Measurements from ENCODE around the gene MMP24.
"Not testable (repeated sequence)": the region's sequence is repeated elsewhere in the genome, so short reads cannot be mapped to it uniquely, and the experiment has no call there.

Gene MMP24

GRCh38 chr20:35223941-35224340 is 2.5 kb upstream of the MMP24 start:
- DNase-seq: no peak

- no peak for DNase-seq
Observed at GRCh38 chr20:35224536-35224935, 2.0 kb upstream of the MMP24 start.

- no peak for DNase-seq
Observed at GRCh38 chr20:35225319-35226125, 968 bp upstream of the MMP24 start.

GRCh38 chr20:35226884-35227681 is 593 bp downstream of the MMP24 start:
- peak; percentile 80 for DNase-seq

- no peak for DNase-seq
Observed at GRCh38 chr20:35232575-35232974, 6.1 kb downstream of the MMP24 start.

GRCh38 chr20:35235881-35236280 is 9.4 kb downstream of the MMP24 start:
- DNase-seq: no peak

GRCh38 chr20:35237486-35237885 is 11.0 kb downstream of the MMP24 start:
- no peak for DNase-seq

- DNase-seq: no peak
Observed at GRCh38 chr20:35238170-35238569, 11.7 kb downstream of the MMP24 start.

- DNase-seq: no peak
Observed at GRCh38 chr20:35238735-35239134, 12.2 kb downstream of the MMP24 start.

- no peak for DNase-seq
Observed at GRCh38 chr20:35240083-35240810, 13.8 kb downstream of the MMP24 start.

GRCh38 chr20:35240811-35241293 is 14.4 kb downstream of the MMP24 start:
- DNase-seq: no peak

- no peak for DNase-seq
Observed at GRCh38 chr20:35243317-35243716, 16.8 kb downstream of the MMP24 start.

GRCh38 chr20:35243986-35244385 is 17.5 kb downstream of the MMP24 start:
- DNase-seq: no peak

GRCh38 chr20:35246723-35247122 is 20.2 kb downstream of the MMP24 start:
- DNase-seq: no peak

- DNase-seq: no peak
Observed at GRCh38 chr20:35248641-35249475, 22.4 kb downstream of the MMP24 start.

GRCh38 chr20:35251613-35251940 is 25.1 kb downstream of the MMP24 start:
- DNase-seq: no peak

GRCh38 chr20:35252037-35252461 is 25.6 kb downstream of the MMP24 start:
- DNase-seq: no peak

GRCh38 chr20:35252598-35252997 is 26.1 kb downstream of the MMP24 start:
- not testable (repeated sequence) for DNase-seq

- no peak for DNase-seq
Observed at GRCh38 chr20:35253010-35253409, 26.5 kb downstream of the MMP24 start.

GRCh38 chr20:35254448-35254999 is 28.0 kb downstream of the MMP24 start:
- no peak for DNase-seq

- DNase-seq: no peak
Observed at GRCh38 chr20:35257175-35257909, 30.9 kb downstream of the MMP24 start.

Data from right forelimb (tissue), 1 donor.